Kidney tubule cell (primary cell): ENCODE measurements around the gene SLC22A1.
"Not testable (repeated sequence)": the region's sequence is repeated elsewhere in the genome, so short reads cannot be mapped to it uniquely, and the experiment has no call there.

Experiments used
- DNase-seq: peaks from one replicate; pipeline ENCODE4 v3.0.0-alpha.2; 2018; ENCODE audit warnings: low spot score

SLC22A1 gene

DNA sequence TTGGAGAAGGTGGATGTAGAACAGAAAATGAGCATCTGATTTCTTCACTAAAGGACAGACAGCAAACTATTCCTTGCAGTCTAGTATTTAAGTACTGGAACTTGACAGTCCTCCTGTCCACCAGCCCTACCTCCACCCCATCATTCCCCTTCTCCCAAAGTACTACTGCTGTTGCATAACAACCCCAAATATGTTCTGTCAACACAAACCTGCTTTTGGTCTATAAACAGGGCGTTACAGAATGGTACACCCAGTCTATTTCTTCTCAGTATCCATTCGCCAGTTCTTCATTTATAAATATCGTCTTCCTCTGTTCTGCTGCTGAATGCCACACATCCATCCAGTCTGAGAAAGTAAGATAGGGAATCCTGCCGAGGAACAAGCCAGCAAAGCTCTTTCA, 27.7 kb upstream of the SLC22A1 start:
- no peak for DNase-seq

DNA sequence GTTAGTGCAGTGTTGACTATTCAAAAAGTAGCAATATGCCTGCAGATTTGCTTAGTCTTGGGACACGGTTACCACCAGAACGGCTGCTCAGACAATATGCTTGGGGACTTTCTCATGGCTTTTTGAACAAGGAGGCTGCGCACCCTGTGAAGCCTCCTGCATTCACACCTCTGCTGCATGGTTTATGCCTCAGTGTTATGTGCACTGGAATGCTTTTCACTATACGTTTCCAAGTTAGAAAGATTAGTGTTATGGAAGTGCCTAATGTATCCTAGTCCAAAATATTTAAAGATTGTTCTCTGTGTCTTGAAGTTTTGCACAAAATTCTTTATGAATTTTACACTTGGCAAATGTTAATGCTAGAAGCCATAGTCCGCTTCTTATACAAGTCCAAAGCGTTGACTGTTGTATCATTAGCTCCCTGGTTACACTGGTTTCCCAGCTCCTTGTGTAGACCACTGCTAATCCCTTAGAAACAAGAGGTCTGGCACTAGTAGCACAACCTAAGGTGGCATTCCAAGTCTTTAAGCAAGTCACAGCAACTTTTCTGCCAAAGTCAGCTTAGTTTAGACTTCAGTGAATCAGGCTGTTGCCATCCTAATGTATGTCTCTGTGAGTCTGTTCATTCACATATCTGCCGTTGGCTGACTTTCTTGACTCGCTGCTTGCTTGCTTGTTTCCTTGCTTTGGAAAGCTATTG, 26.3 kb upstream of the SLC22A1 start:
- DNase-seq, result no peak

DNA sequence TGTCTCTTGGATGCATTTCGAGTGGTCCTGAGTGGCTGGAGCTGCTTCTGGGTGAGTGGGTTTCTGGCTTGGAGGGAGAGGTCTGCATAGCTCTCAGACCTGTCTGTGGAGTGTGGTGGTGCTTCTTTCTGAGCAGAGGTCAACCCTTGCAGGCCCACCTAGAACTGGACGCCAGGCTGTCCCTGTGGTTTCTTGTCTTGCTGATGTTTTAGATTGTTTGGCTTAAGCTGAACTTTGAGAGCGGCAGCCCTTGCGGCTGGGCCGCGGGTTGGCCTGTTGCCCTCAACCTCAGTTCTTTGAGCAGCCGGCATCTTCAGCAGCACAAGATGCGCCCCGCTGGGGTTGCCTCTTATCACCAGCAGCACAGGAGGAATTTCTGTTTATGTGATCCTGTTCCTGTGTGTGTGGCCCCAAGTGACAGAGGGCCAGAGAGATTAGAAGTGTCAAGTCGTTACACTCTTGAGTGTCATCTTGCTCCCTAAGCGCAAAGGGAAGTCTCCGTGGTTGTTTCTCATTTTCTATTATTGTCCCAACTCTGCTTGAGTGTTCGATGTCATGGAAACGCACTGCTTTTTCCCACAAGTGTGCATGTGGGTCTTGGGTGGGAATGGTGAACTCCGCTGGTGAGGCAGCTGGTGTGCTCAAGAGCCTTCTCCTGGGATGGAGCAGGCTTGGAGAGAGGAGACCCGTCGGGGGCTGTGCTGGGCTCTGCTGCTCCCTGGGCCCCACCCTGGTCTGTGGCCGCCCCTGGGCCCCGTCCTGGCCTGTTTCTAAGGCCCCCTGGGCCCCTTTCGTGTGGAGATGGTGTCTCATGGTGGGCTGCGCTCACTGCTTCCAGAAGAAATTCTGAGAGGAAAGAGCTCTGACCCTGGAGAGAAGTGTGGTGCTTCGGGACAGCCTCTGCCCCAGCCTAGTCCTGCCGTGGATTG, 20.1 kb upstream of the SLC22A1 start:
- no peak for DNase-seq

DNA sequence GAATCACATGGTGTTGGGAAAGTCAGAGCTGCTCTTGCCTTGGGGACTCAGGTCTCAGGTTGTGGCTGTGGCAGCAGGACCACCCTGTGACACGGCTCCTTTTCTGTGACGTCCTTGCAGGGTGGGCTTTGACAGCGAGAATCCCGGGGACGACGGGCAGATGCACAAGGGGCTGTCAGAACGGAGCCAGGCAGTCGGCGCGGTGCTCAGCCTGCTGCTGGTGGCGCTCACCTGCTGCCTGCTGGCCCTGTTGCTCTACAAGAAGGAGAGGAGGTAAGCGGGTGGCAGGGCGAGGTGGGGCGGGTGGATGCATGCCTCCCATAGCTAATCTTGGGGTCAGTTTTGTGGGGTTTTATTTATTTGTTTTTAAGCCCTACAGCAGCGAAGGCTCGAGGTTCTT, 19.2 kb upstream of the SLC22A1 start:
- DNase-seq, result no peak

DNA sequence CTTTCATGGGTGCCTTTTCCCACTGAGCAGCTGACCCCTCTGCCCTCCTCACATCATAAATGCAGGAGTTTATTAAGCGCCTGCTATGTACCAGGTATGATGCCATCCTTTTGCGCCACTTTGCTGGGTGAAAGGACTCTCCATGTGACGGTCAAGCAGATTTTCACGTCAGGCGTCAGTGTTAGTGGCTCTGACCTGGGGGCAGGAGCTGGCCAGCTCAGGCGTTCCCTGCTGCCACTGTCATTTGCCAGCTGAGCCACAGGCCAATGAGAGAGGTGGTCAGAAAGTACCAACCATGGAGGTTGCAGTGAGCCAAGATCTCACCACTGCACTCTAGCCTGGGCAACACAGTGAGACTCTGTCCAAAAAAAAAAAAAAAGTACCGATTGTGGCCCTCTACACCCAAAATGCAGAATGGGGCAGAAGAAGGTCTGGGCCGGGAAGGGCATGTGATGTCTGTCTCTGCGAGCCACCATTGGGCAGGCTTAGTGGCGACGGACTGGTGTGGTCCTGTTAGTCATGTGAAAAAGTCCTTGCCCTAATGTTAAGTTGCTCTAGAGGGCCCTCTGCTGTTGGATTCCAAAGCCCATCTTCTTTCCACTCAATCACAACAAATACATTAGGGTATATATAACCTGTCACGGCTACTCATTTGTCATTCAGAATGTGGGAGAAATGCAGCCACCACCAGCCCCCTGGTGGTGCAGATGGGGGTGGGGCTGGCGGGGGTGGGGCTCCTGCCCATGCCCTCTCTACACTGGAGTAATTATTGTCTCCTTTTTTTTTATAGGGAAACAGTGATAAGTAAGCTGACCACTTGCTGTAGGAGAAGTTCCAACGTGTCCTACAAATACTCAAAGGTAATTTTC, 18.4 kb upstream of the SLC22A1 start:
- peak; percentile 40 for DNase-seq

DNA sequence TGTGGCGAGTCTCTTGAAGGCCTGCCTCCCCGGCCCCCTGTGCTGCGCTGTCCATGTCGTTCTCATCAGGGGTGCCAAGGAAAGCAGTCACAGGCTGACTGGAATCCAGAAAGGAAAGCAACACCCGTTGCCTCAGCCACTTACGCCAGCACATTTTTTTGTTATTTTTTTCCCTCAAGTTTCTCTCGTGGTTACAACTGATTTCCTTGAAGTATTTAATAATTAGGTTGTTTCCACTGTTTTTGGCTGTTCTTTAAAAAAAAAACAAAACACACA, 17.9 kb upstream of the SLC22A1 start:
- DNase-seq, result no peak

DNA sequence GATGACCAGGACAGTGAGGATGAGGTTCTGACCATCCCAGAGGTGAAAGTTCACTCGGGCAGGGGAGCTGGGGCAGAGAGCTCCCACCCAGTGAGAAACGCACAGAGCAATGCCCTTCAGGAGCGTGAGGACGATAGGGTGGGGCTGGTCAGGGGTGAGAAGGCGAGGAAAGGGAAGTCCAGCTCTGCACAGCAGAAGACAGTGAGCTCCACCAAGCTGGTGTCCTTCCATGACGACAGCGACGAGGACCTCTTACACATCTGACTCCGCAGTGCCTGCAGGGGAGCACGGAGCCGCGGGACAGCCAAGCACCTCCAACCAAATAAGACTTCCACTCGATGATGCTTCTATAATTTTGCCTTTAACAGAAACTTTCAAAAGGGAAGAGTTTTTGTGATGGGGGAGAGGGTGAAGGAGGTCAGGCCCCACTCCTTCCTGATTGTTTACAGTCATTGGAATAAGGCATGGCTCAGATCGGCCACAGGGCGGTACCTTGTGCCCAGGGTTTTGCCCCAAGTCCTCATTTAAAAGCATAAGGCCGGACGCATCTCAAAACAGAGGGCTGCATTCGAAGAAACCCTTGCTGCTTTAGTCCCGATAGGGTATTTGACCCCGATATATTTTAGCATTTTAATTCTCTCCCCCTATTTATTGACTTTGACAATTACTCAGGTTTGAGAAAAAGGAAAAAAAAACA, 16.6 kb upstream of the SLC22A1 start:
- DNase-seq, result no peak

DNA sequence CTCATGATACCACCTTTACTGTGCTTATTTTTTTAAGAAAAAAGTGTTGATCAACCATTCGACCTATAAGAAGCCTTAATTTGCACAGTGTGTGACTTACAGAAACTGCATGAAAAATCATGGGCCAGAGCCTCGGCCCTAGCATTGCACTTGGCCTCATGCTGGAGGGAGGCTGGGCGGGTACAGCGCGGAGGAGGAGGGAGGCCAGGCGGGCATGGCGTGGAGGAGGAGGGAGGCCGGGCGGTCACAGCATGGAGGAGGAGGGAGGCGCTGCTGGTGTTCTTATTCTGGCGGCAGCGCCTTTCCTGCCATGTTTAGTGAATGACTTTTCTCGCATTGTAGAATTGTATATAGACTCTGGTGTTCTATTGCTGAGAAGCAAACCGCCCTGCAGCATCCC, 15.6 kb upstream of the SLC22A1 start:
- no peak for DNase-seq

DNA sequence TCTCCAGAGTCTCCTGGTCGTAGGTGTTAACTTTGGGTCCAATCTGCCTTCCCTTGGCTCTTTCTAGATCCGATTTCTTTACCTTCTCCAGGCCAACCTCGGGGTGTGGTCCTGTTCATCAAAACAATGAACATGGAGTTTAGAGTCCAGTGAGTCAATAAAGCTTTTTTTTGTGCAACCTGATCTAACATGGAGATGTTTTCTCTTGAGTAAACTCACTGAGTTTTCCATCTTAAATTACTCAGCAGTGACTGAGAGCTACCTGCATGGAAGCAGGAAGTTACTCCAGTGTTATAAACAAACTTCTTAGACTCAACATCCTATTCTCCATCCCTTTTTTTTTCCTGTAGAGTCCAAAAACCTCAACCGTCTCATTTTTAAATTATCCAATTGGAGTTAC, 14.9 kb upstream of the SLC22A1 start:
- DNase-seq, result no peak

DNA sequence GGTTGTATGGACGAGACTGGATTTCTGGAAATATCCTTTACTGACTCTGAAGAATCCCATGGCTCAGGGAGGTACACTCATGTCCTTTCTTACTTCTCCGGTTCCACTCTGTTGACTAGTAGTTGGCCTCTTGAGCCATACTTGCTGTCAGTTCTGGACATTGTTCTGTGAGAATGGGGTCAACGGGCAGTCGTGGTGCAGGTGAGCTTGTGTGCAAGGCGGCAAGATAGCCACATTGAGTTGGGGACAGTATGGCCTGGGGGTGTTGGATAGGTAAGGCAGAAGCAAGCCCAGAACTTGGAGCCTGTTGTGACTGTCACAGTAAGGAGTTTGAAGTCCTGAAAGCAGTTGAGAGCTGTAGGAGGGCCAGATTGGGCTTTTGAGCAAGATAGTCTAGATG, 13.5 kb upstream of the SLC22A1 start:
- no peak for DNase-seq

DNA sequence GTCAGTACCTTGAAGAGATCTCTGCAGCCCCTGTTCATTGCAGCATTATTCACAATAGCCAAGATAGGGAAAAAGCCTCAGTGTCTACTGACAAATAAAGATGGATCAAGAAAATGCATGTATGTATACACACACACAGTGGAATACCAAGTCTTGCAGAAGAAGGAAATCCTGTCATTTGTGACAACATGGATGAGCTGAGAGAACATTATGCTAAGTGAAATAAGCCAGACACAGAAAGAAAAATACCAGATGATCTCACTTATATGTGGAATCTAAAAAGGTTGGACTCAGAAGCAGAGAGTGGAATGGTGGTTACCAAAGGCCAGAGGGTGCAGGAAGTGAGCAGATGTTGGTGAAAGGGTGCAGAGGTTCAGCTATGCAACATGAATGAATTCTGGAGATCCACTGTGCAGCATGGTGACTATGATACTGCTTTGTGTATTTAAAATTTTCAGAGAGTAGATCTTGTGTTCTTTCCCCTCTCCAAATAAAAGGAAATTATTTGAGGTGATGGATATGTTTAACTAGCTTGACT, 11.0 kb upstream of the SLC22A1 start:
- no peak for DNase-seq

DNA sequence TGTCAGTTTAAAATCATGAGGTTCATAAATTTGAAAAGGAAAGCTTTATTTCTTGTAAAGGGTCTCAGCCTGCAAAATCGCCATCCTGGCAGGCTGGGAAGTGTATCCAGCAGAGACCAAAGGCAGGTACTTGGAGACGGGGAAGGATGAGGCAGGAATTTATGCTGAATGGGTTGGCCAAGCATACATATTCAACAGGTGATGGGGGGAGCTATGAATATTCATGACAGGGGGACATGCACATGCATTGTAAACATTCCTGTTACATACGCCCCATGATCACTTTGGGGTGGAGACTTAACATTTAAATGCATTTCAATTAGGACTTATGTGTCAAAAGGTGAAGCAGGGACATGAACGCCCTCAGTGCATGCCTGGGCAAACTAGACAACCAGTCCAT, 9.8 kb upstream of the SLC22A1 start:
- DNase-seq, result no peak

DNA sequence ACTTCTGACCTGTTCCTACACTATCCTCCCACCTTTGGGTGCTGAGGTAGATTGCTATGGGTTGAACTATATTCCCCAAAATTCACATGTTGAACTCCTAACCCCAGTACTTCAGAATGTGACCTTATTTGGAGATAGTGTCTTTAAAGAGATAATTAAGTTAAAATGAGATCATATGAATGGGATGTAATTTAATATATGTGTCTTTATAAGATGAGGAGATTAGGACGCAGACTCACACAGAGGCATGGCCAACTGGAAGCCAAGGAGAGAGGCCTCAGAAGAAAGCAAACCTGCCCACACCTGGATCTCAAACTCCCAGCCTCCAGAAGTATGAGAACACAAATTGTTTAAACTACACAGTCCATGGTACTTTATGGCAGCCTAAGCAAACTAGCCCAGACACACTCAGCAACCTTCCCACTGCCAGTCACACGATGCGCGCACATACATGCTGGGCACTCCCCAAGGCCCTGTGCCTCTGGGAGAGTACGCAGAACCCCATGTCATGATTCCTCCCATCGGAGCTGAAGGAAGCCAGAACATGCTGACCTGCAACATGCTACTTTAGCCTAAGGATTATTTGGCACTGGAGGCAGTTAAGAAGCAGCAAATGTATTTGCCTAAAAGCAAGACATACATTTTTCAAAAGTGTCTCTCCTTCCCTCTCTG, 8.9 kb upstream of the SLC22A1 start:
- DNase-seq, result no peak

DNA sequence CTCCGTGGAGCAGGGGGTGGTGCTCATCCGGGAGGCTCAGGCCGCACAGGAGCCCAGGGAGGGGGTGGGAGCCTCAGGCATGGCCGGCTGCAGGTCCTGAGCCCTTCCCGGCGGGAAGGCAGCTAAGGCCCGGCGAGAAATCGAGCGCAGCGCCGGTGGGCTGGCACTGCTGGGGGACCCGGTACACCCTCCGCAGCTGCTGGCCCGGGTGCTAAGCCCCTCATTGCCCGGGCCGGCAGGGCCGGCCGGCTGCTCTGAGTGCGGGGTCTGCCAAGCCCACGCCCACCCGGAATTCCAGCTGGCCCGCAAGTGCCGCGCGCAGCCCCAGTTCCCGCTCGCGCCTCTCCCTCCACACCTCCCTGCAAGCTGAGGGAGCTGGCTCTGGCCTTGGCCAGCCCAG, 7.1 kb upstream of the SLC22A1 start:
- not testable (repeated sequence) for DNase-seq

DNA sequence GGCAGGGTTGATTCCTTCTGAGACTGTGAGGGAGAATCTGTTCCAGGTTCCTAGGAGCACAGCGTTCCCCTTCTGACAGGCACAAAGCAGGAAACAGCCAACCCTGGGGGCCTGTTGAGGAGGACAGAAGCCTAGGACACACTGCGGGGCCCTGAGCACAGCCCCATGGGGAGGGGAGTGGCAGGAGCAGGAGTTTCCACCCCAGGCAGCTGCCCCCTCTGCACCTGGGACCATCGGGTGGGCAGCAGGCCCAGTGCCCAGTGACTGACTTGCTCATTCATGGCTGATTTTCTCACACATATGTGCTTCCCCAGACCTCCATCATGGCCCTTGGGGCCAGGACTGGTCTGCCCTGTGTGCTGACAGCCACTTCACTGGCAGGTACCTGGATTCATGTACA, 6.2 kb upstream of the SLC22A1 start:
- DNase-seq, result no peak

DNA sequence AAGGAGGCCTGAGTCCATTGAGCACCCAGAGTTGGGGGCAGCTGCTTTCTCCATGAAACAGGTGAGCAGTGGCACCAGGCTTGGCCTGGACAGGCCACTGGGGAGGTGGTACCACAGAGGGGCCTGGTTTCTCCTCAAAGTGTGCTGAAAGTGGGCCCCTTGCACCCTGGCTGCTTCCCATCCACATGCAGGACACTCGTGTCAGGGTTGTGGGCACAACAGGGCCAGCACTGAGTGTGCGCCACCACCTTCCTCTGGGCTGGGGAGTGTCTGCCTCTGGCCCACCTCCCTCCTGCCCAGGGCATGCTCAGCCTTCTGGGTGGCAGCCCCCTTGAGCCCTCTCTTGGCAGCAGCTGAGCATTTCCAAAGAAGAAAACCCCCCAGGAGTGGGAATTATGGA, 5.2 kb upstream of the SLC22A1 start:
- no peak for DNase-seq

DNA sequence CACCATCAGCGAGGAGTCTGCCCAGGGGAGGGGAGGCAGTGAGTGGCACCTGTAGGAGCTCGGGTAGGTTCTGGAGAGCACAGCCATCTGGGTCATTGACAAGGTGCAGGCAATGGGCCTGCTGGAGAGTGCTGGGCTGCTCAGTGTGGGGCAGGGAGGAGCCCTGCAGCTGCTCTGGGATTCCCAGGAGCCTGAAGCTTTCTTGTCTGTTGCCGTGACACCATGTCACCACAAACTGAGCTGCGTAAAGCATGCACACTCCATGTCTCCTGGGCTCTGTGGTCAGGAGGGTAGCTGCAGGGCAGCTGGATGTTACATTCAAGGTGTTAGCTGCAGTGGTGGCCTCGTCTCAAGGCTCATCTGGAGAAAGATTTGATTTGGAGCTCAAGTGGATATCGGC, 4.5 kb upstream of the SLC22A1 start:
- DNase-seq, result no peak

DNA sequence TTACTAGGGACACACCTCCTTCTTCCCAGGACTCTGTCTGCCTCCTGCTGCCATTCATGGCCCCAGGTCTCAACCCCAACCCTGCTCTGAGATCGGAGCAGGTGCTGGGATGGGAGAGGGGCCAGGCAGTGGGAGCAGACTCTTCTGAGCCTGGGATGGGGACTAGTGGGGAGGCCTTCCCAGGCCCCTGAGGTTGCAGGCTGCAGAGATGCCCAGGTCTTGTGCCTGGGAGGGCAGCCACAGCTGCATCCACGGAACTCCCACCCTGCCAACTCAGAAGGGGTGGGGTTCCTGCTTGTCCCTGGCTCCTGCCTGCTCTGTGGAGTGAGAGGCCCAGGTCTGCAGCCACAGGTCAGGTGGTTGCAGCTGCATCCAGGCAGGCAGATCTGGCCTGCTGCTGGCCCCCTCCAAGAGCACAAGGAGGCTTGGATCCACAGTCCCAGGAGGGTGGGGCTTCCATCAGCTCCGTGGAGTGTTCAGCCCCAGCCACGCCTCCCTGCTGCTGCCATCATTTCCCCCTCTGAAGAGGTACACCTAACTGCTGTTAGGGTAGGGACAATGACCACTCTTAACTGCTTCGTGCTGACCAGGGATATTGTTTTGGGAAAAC, 2.9 kb upstream of the SLC22A1 start:
- no peak for DNase-seq

DNA sequence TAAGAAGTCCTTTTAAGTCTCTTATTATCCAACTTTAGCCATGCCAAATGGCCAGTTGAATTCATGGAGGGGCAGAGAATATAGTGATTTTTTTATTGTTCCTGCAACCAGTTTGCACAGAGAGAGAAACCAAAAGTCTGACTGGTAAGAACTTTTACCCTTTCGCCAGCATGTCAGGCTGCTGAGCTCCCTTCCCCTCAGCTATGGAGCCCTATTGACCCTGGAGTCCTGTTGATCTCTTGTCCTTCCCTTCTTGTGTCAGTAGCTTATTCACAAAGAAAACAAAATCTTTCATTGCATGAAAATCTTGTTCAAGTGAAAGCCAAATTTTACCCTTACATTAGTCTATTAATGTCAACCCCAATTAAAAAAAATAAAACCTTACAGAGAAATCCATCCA, 1.5 kb upstream of the SLC22A1 start:
- DNase-seq, result no peak

DNA sequence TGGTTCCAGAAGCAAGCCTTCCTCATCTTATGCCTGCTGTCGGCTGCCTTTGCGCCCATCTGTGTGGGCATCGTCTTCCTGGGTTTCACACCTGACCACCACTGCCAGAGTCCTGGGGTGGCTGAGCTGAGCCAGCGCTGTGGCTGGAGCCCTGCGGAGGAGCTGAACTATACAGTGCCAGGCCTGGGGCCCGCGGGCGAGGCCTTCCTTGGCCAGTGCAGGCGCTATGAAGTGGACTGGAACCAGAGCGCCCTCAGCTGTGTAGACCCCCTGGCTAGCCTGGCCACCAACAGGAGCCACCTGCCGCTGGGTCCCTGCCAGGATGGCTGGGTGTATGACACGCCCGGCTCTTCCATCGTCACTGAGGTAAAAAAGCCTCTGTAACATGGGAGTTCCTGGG, 366 bp downstream of the SLC22A1 start:
- no peak for DNase-seq

DNA sequence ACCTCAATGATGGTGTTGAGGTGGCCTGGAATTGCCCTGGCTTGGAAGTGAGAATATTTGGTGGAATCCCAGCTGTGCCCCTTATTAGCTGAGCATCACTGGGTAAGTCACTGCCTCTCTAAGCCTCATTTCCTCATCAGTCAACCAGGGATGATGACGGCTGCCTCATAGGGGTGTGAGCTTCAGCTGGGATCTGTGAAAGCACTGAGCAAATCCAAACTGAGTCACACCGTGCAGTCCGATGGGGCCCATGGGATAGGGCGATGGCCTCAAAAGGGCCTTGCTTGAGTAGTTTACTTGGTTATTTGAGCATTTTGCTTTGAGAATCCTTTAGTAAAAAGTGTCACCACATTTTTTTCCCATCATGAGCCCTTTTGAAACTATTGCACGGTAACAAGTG, 1.1 kb downstream of the SLC22A1 start:
- DNase-seq, result peak; percentile 9
